Motor neuron (in vitro differentiated cells): ENCODE results near the gene CTSC. TPM values are rescaled to one million over a fixed set of nuclear protein-coding genes. Genes with fewer than 3 reads are reported as not detected.
A peak's percentile ranks its signal among the peaks of the same experiment; 100 is the strongest.

Source experiments
- ATAC-seq, 8 experiments: fragments of 200-7000 bp; cut with Tn5 transposase; replicated peaks in 6 of 8; 2 replicates each; pipeline ENCODE4 v1.8.0; 2021; ENCODE audit warnings: mild to moderate bottlenecking in 8 of 8, moderate library complexity in 8 of 8
- H3K27ac ChIP-seq, 2 donors: fragments of 250-450 bp; sonication (Bioruptor Pico); 2 replicates each; pipeline ENCODE4 v1.9.0; 2021; ENCODE audit warnings: antibody characterized with exemption in 2 of 2, mild to moderate bottlenecking in 2 of 2, moderate library complexity in 1 of 2
- H3K4me1 ChIP-seq, 2 donors: fragments of 250-450 bp; sonication (Bioruptor Pico); replicated peaks in 1 of 2; 2 replicates each; pipeline ENCODE4 v1.6.1; 2021; ENCODE audit warnings: antibody characterized with exemption in 2 of 2, mild to moderate bottlenecking in 2 of 2, moderate library complexity in 1 of 2
- H3K4me3 ChIP-seq, 5 donors: fragments of 250-450 bp; sonication (Bioruptor Pico); 2 replicates each; pipeline ENCODE4 v1.9.0; 2021; ENCODE audit warnings: antibody characterized with exemption in 5 of 5, mild to moderate bottlenecking in 5 of 5, moderate library complexity in 4 of 5
- WGBS, 10 experiments: fragments of 450-650 bp; shearing (Covaris generic); methylation state at CpG; one replicate each; pipeline ENCODE4 v1.0.0; 2022; 5-methylcytosine and 5-hydroxymethylcytosine counted together
- in situ Hi-C, 9 experiments: fragments of 400-800 bp; cut with MboI; loops; one replicate each; pipeline ENCODE4 v1.15.0; 2021; ENCODE audit warnings: low sequenced_read_pairs in 9 of 9, low pct_unique_long_range_greater_than_20kb in 2 of 9; ENCODE audit not compliant: unreplicated experiment in 9 of 9
- total RNA-seq, 8 experiments: library from RNA; unstranded; fragments of 300-600 nt; gene quantifications; 2 replicates each; pipeline versions ENCODE4 v1.2.3 to v1.2.4, GENCODE V29; 2022

CTSC gene
- total RNA-seq, 8 experiments from 2014 or later = 7.2 to 199 (median 32.4) TPM

DNA sequence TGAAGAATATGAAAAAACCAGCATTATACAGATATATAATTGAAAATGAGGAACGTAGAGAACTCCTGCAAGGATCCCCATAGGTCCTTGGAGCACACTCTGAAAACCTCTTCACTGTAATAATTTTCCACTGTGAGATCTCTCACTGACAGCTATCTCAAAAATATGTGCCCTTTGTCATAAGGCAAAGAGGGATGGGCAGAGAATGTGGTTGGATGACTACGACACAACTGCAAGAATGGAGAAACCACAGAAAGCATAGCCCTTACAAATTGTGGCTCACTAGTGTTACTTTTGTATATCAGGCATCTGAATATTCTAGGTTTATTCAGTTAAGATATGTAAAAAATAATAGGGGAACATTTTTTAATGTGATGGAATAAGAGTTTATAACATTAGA is 7.9 kb upstream of the CTSC start:
- Histone ChIP-seq H3K4me3 (no peak overlapping the region), H3K4me1 (no peaks in the 10 kb centered on the region), H3K27ac (no peak overlapping the region)
- 50 to 100% (median 87%) methylated on average over 1 to 2 of the region's 2 CpGs; no CpG with 5 or more reads in 2 of the 10 experiments for WGBS, 10 experiments
- in situ Hi-C loops = no loop called here
- ATAC-seq = peak in 1 of 8 experiments; percentile 40

GRCh38 chr11:88344869-88345268 is 7.3 kb upstream of the CTSC start:
- 59 to 100% (median 93%) methylated on average over 1 to 2 of the region's 2 CpGs for WGBS, 10 experiments
- no peak for ATAC-seq
- H3K4me1 ChIP-seq = no peaks in the 10 kb centered on the region

DNA sequence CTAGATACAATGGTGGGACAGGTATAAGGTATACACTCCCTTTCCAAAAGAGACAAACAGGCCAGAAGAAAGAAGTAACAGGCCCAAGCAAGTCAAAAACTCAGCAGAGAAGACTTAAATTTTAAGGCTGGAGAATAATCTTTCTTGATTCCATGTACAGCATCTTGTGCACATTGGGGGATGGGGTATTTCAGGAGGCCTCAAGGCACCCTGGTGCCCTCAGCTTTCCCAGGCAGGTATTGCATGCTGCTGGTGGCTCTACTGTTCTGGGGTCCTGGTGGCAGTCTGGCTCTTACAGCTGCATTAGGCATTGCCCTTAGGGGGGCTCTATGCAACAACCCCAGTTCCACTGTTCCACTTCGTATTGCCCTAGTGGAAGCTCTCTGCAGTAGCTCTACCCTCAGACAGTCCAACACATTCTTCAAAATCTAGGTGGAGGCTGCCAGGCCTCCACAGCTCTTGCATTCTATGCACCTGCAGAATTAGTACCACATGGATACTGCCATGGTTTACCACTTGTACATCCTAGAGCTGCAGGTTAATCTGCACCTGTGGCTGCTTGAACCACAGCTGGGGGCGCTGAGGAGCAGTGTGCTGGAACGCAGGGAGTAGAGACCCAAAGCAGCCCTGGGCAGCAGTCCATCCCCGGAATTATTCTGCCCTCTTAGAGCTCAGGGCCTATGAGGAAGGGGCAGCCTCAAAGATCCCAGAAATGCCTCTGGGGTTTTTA is 4.2 kb upstream of the CTSC start:
- no peak for ATAC-seq
- Histone ChIP-seq H3K27ac (no peak overlapping the region), H3K4me1 (peaks cover 3% of the 10 kb centered on the region in 2 donors), H3K4me3 (no peak overlapping the region)
- WGBS, 10 experiments = 17 to 100% (median 80%) methylated on average over 1 to 3 of the region's 4 CpGs; no CpG with 5 or more reads in 5 of the 10 experiments
- in situ Hi-C loops = no loop called here

More at GRCh38 chr11:88344869-88345268, 7.3 kb upstream of the CTSC start:
- no peak overlapping the region for H3K27ac ChIP-seq
- in situ Hi-C loops = no loop called here
- H3K4me3 ChIP-seq = no peak overlapping the region

GRCh38 chr11:88340366-88340935 is 2.9 kb upstream of the CTSC start:
- peaks cover 3 to 7% of the 10 kb centered on the region in 2 donors for H3K4me1 ChIP-seq
- H3K4me3 ChIP-seq = no peak overlapping the region
- ATAC-seq = no peak
- in situ Hi-C loops = no loop called here
- H3K27ac ChIP-seq = no peak overlapping the region
- WGBS, 10 experiments = 54 to 100% (median 100%) methylated on average over 1 to 3 of the region's 3 CpGs; no CpG with 5 or more reads in 2 of the 10 experiments

- WGBS, 10 experiments = 1 to 25% (median 4%) methylated on average over 4 to 15 of the region's 15 CpGs
- Histone ChIP-seq H3K4me1 (peaks cover 3 to 7% of the 10 kb centered on the region in 2 donors), H3K4me3 (peak overlapping the region; percentile 46 to 83 (median 70)), H3K27ac (no peak overlapping the region)
- ATAC-seq = peak; percentile 63 to 73 (median 65)
- in situ Hi-C loops = no loop called here
Observed at GRCh38 chr11:88337987-88338668, 592 bp upstream of the CTSC start.

DNA sequence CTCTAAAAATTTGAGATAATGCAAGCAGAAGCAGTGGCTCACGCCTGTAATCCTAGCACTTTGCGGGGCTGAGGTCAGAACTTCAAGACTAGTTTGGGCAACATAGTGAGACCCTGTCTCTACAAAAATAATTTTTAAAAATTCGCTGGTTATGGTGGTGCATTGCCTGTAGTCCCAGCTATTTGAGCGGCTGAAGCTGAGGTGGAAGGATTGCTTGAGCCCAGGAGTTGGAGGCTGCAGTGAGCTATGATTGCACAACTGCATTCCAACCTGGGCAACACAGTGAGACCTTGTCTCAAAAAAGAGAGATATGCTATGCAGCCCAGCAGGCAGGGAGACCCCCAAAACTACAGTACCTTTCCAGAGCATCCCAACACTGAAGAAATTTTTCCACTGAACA is 2.3 kb downstream of the CTSC start:
- in situ Hi-C loops = no loop called here
- H3K4me3 ChIP-seq = no peak overlapping the region
- H3K27ac ChIP-seq = no peak overlapping the region
- WGBS, 10 experiments = 60 to 100% (median 82%) methylated on average over 1 to 4 of the region's 4 CpGs; no CpG with 5 or more reads in 2 of the 10 experiments
- peaks cover 3 to 7% of the 10 kb centered on the region in 2 donors for H3K4me1 ChIP-seq
- no peak for ATAC-seq

DNA sequence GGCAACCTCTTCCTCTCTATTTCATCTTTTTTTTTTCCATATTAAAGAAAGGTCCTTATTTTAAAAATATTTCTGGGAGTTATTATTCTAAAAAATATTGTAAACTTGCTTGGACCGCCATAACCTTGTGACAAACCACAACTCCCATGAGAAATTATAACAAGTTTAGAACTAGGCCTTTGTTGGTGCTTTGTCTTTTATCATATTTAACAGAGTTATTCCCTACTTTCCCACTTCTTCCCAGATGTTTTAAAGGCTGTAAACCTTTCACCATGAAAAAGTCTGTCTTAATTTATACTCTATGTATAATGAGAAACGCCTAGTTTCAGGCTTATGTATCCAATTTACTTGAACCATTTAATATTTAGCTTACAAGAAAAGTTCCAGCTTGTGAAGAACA is 3.7 kb downstream of the CTSC start:
- in situ Hi-C loops = no loop called here
- H3K4me1 ChIP-seq = peaks cover 3 to 7% of the 10 kb centered on the region in 2 donors
- H3K27ac ChIP-seq = no peak overlapping the region
- H3K4me3 ChIP-seq = no peak overlapping the region
- ATAC-seq = no peak
- WGBS, 10 experiments = 56 to 100% (median 89%) methylated on average over 1 to 2 of the region's 2 CpGs

DNA sequence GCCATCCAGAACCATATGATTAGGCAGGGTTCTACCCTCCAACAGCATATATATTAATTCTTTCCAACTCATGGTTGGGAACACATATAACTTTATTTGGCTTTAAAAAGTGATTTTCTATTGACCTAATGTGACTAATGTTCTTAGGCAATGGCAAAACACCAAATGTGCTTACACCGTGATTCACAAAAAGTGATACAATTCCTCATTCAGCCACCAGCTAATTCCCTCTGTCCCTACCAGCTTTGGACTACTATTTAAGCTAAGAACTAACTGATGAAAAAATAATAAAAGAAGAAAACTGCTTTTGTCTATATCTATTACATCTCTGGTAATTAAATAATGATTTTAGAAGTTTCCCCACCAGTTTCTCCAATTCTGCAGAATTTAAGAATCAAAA is 4.7 kb downstream of the CTSC start:
- 20 to 100% (median 100%) methylated on average over 1 of the region's 1 CpG; no CpG with 5 or more reads in 3 of the 10 experiments for WGBS, 10 experiments
- Histone ChIP-seq H3K4me3 (no peak overlapping the region), H3K4me1 (peaks cover 0 to 4% of the 10 kb centered on the region in 2 donors), H3K27ac (no peak overlapping the region)
- in situ Hi-C loops = no loop called here
- no peak for ATAC-seq

DNA sequence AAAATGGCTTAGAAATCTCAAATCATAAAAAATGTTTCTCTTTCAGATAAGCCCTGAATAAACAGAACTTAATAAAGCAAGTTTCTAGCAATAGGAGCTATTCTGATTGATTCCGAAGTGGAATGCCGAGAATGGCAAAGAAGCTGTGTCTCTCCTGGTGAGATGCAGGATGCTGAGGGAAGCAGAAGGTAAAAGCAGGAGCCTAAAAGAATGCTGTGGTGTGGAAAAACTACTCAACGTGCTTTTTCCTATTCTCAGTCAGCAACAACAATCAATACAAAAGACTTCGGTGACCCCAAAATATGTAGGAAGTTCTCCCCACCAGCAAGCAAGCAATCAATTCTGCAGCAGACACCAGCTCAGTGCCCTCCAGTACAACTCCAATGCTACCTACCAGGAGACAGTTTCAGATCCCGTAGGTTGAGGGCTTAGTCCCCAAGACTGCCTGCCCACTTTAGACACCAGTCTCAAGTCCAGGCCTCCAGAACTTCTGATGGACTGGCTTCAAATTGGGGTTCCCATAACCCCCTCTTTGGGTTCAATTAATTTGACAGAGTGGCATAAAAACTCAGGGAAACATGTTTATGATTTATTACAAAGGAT is 6.6 kb downstream of the CTSC start:
- in situ Hi-C loops = no loop called here
- no peak overlapping the region for H3K4me3 ChIP-seq
- no peak for ATAC-seq

GRCh38 chr11:88329563-88330250 is 7.8 kb downstream of the CTSC start:
- in situ Hi-C loops = no loop called here
- WGBS, 10 experiments = 87 to 100% (median 97%) methylated on average over 1 to 7 of the region's 8 CpGs; no CpG with 5 or more reads in 2 of the 10 experiments
- Histone ChIP-seq H3K4me1 (peaks cover 0 to 4% of the 10 kb centered on the region in 2 donors), H3K4me3 (no peak overlapping the region), H3K27ac (no peak overlapping the region)
- peak in 1 of 8 experiments; percentile 6 for ATAC-seq

More for the DNA sequence above, 6.6 kb downstream of the CTSC start:
- 86 to 98% (median 94%) methylated on average over 2 to 5 of the region's 5 CpGs; no CpG with 5 or more reads in 3 of the 10 experiments for WGBS, 10 experiments
- peaks cover 0 to 4% of the 10 kb centered on the region in 2 donors for H3K4me1 ChIP-seq
- no peak overlapping the region for H3K27ac ChIP-seq

DNA sequence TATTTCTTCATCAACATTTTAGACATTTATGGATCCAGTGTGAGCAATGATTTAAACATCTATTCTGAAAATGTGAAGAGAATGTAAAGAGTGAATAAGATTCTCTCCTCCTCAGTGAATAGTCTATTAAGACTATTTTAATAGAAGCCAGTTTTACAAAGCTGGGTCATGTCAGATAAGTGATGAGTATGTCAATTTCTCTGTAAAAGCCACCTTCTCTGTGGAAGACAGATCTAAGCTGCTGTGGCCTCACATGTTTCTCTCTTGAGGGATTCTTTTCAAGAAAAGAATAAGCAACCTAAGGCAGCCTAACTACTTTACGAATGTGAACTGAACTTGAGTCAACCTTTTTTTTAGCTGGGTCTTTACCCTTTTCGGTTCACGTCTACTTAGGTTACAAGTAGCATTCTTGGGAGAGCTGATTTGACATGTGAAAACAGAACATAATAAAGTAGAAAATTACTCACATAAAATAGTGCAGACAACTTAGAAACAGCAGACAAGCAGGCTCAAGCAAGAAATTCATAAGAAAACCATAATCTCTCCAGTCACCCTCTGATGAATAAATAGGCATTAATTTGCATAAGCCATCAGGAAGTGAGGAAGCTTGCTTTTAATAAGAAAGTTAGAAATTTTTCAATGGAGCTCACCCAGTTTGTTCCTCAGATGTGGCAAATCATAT is 9.9 kb downstream of the CTSC start:
- no peak overlapping the region for H3K27ac ChIP-seq
- in situ Hi-C loops = no loop called here
- 33 to 91% (median 80%) methylated on average over 2 to 3 of the region's 3 CpGs; no CpG with 5 or more reads in 3 of the 10 experiments for WGBS, 10 experiments

DNA sequence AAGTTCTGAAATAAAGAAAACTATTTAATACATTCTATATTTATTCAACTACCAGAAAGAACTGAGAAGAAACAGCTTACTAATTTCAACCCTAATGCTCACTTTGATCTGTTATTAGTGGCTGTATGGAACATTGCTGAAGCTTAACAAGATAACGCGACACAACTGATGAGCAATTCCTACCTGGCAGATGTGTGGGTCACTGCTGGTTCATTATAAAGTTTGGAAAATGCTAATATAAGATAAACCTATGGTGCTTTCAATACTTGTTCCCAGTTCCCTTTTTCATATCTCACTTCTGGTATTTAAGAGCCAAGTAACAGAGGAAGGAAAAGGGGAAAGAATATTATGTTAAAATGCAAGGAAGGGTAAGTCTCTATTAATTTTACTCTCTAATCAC is 10.5 kb downstream of the CTSC start:
- in situ Hi-C loops = no loop called here
- Histone ChIP-seq H3K27ac (no peak overlapping the region), H3K4me1 (peaks cover 0 to 4% of the 10 kb centered on the region in 2 donors), H3K4me3 (no peak overlapping the region)
- 90 to 100% (median 98%) methylated on average over 2 of the region's 2 CpGs; no CpG with 5 or more reads in 6 of the 10 experiments for WGBS, 10 experiments
- no peak for ATAC-seq

More for the DNA sequence above, 9.9 kb downstream of the CTSC start:
- peaks cover 0 to 4% of the 10 kb centered on the region in 2 donors for H3K4me1 ChIP-seq
- H3K4me3 ChIP-seq = no peak overlapping the region
- ATAC-seq = peak in 1 of 8 experiments; percentile 17
